Measurements from ENCODE around the gene SIK1.

Gene SIK1

GRCh38 chr21:43375006-43375836 lies 51.7 kb downstream of the SIK1 start:
- no peak for DNase-seq (ENCODE audit: insufficient read length, low spot score)
- TF ChIP-seq CTCF (IDR thresholded peaks at IDR 0.05; ENCODE audit: insufficient read depth, missing control alignments), result no peak
- no peak for FAIRE-seq

GRCh38 chr21:43374228-43374885 lies 52.6 kb downstream of the SIK1 start:
- no peak for TF ChIP-seq CTCF (IDR thresholded peaks at IDR 0.05; ENCODE audit: insufficient read depth, missing control alignments)
- FAIRE-seq (no peak), DNase-seq (ENCODE audit: insufficient read length, low spot score) (no peak)

- TF ChIP-seq CTCF (IDR thresholded peaks at IDR 0.05; ENCODE audit: insufficient read depth, missing control alignments), result no peak
- FAIRE-seq (no peak), DNase-seq (ENCODE audit: insufficient read length, low spot score) (no peak)
Measured at GRCh38 chr21:43373362-43374227, 53.3 kb downstream of the SIK1 start.

DNA sequence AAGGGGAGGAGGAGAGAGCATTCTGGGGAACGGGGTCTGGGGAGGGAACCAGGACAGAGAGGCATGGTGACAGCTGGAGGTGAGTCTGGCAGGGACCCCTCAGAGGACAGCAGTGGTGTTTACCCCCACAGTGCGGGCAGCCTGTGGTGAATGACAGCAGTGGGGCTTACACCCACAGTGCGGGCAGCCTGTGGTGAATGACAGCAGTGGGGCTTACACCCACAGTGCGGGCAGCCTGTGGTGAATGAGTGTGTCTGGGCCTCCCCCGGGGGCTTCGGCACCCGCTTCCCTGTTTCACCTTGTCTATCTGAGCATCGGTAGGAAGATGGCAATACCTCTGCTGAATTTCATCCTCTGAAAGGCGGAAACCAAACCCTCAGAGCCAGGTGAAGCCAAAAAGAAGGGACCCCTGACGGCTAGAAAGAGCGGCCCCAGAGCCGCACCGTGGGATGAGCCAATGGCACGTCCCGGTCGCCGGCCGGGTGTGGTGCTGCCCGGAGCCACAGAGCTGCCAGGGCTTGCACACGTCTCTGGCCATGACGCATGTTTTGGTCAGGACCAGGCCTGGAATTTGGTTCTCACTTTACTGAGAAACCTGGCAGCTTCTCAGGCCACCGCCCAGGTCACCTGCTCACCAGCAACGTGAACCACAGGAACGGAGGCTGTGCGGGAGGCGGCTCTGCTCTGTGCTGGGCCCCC lies 54.1 kb downstream of the SIK1 start:
- no peak for FAIRE-seq
- DNase-seq (ENCODE audit: insufficient read length, low spot score), result no peak
- TF ChIP-seq CTCF (IDR thresholded peaks at IDR 0.05; ENCODE audit: insufficient read depth, missing control alignments), result no peak

GRCh38 chr21:43371786-43372185 lies 55.1 kb downstream of the SIK1 start:
- no peak for FAIRE-seq
- TF ChIP-seq CTCF (IDR thresholded peaks at IDR 0.05; ENCODE audit: insufficient read depth, missing control alignments), result no peak
- DNase-seq (ENCODE audit: insufficient read length, low spot score), result no peak

GRCh38 chr21:43370888-43371570 lies 55.9 kb downstream of the SIK1 start:
- DNase-seq (ENCODE audit: insufficient read length, low spot score) (no peak), FAIRE-seq (no peak)
- TF ChIP-seq CTCF (IDR thresholded peaks at IDR 0.05; ENCODE audit: insufficient read depth, missing control alignments), result no peak

Data from D721Med (cell line).